ENCODE data around the gene AGPS. TPM values are rescaled to one million over a fixed set of nuclear protein-coding genes. Genes with fewer than 3 reads are reported as not detected.
"Not testable (repeated sequence)": the region's sequence is repeated elsewhere in the genome, so short reads cannot be mapped to it uniquely, and the experiment has no call there.

Gene AGPS
- total RNA-seq, 2 experiments from 2014 or later, result 55.7 to 58.9 TPM

DNA sequence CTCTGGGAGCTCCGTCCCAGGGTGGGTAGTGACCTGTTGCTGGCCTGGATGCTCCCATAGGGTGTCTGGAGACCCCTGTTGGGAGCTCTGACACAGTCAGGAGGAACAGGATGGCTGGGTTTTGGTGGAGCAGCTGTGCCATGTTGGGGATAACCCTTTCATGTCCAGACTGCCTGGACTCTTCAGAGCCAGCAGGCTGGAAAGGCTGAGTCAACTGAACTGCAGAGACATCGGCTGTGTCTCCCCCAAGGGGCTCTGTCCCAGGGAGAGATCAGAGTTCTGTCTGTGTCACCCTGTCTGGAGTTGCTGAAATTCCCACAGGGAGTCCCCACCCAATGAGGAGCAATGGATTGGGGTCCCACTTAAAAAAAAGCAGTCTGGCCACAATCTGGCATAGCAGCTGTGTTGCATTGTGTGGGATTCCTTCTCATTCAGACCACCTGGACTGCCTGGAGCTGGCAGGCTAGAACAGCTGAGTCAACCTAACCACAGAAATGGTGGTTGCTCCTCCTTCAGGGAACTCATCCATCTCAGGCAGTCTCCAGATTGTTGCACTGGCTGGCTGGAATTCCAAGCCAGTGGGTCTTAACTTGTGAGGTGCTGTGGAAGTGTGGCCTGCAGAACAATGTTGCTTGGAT is 37.2 kb downstream of the AGPS start:
- TF ChIP-seq, protein P1, sequence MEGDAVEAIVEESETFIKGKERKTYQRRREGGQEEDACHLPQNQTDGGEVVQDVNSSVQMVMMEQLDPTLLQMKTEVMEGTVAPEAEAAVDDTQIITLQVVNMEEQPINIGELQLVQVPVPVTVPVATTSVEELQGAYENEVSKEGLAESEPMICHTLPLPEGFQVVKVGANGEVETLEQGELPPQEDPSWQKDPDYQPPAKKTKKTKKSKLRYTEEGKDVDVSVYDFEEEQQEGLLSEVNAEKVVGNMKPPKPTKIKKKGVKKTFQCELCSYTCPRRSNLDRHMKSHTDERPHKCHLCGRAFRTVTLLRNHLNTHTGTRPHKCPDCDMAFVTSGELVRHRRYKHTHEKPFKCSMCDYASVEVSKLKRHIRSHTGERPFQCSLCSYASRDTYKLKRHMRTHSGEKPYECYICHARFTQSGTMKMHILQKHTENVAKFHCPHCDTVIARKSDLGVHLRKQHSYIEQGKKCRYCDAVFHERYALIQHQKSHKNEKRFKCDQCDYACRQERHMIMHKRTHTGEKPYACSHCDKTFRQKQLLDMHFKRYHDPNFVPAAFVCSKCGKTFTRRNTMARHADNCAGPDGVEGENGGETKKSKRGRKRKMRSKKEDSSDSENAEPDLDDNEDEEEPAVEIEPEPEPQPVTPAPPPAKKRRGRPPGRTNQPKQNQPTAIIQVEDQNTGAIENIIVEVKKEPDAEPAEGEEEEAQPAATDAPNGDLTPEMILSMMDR (IDR thresholded peaks at IDR 0.05), result no peak
- Mint-ChIP-seq H3K4me1 (ENCODE audit: low read depth) (peaks cover 11% of the 10 kb centered on the region), H3K27me3 (no peaks in the 10 kb centered on the region), H3K9me3 (peaks cover 57% of the 10 kb centered on the region), H3K36me3 (ENCODE audit: low read depth) (peaks cover 78% of the 10 kb centered on the region), H3K27ac (no peak overlapping the region), H3K4me3 (no peak overlapping the region)
- CTCF ChIA-PET, result interaction anchor here (1.9 to 2.0 kb wide), 2 partner anchors 14 to 95 kb away, joined by 5 to 6 read pairs; no protein-coding TSS in a partner anchor
- POLR2A ChIA-PET, result no interaction called here
- ATAC-seq (no peak), DNase-seq (no peak)
- intact Hi-C loops (cut with micrococcal nuclease), result no loop called here

DNA sequence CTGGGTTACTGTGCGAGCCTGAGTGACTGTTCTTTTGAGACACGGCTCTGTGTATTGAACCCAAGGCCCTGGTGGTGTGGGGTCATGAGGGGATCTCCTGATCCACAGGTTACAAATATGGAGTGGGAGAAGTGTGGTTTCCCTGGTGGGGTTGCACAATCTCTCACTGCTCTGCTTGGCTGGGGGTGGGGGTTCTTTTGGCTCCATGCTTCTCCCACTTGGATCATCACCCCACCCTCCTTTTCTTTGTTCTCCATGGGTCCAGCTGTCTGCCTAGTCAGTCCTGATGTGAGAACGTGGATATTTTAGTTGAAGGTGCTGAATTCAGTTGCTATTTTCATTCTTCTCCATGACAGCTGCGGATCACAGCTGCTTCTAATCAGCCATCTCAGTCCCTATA is 37.8 kb downstream of the AGPS start:
- intact Hi-C loops (cut with micrococcal nuclease), result no loop called here
- ATAC-seq, result no peak
- ChIA-PET CTCF (interaction anchor here (1.9 kb wide), 1 partner anchor 15 kb away, joined by 6 read pairs; no protein-coding TSS in a partner anchor), POLR2A (no interaction called here)
- DNase-seq, result no peak
- H3K4me3 Mint-ChIP-seq, result no peak overlapping the region
- H3K4me1 Mint-ChIP-seq (ENCODE audit: low read depth), result peaks cover 11% of the 10 kb centered on the region
- H3K36me3 Mint-ChIP-seq (ENCODE audit: low read depth), result peaks cover 76% of the 10 kb centered on the region
- H3K27me3 Mint-ChIP-seq, result no peaks in the 10 kb centered on the region
- TF ChIP-seq, protein P1 (IDR thresholded peaks at IDR 0.05), result no peak
- no peak overlapping the region for H3K27ac Mint-ChIP-seq
- peaks cover 58% of the 10 kb centered on the region for H3K9me3 Mint-ChIP-seq

DNA sequence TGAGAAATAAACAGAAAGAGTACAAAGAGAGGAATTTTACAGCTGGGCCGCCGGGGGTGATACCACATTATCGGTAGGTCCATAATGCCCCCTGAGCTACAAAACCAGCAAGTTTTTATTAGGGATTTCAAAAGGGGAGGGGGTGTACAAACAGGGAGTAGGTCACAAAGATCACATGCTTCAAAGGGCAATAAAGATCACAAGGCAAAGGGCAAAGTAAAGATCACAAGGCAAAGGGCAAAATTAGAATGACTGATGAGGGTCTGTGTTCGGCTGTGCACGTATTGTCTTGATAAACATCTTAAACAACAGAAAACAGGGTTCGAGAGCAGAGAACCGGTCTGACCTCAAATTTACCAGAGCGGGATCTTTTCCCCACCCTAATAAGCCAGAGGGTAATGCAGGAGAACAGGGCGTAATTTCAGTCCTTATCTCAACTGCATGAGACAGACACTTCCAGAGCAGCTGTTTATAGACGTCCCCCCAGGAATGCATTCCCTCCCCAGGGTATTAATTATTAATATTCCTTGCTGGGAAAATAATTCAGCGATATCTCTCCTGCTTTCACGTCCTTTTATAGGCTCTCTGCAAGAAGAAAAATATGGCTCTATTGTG is 38.6 kb downstream of the AGPS start:
- peaks cover 52% of the 10 kb centered on the region for H3K9me3 Mint-ChIP-seq
- ATAC-seq; POLR2A ChIA-PET; H3K4me3 Mint-ChIP-seq; intact Hi-C loops (cut with micrococcal nuclease); H3K4me1 Mint-ChIP-seq (ENCODE audit: low read depth); H3K27ac Mint-ChIP-seq; DNase-seq; H3K27me3 Mint-ChIP-seq: not testable (repeated sequence)
- CTCF ChIA-PET, result interaction anchor here (1.9 kb wide), 1 partner anchor 16 kb away, joined by 6 read pairs; no protein-coding TSS in a partner anchor
- peaks cover 70% of the 10 kb centered on the region for H3K36me3 Mint-ChIP-seq (ENCODE audit: low read depth)

GRCh38 chr2:177432703-177433102 is 40.1 kb downstream of the AGPS start:
- CTCF ChIA-PET, result interaction anchor here (1.2 kb wide), 1 partner anchor 268 kb away, joined by 4 read pairs; no protein-coding TSS in a partner anchor
- H3K36me3 Mint-ChIP-seq (ENCODE audit: low read depth), result peaks cover 61% of the 10 kb centered on the region
- H3K27me3 Mint-ChIP-seq, result no peaks in the 10 kb centered on the region
- TF ChIP-seq, protein P1 (IDR thresholded peaks at IDR 0.05), result no peak
- peaks cover 38% of the 10 kb centered on the region for H3K9me3 Mint-ChIP-seq
- ATAC-seq (no peak), DNase-seq (no peak)
- H3K27ac Mint-ChIP-seq, result no peak overlapping the region
- intact Hi-C loops (cut with micrococcal nuclease), result no loop called here
- peaks cover 3% of the 10 kb centered on the region for H3K4me1 Mint-ChIP-seq (ENCODE audit: low read depth)
- no peak overlapping the region for H3K4me3 Mint-ChIP-seq
- POLR2A ChIA-PET, result no interaction called here

- Mint-ChIP-seq H3K27ac (no peak overlapping the region), H3K9me3 (peaks cover 36% of the 10 kb centered on the region), H3K4me1 (ENCODE audit: low read depth) (peaks cover 3% of the 10 kb centered on the region), H3K27me3 (no peaks in the 10 kb centered on the region), H3K36me3 (ENCODE audit: low read depth) (peaks cover 55% of the 10 kb centered on the region), H3K4me3 (no peak overlapping the region)
- TF ChIP-seq, protein P1 (IDR thresholded peaks at IDR 0.05), result no peak
- intact Hi-C loops (cut with micrococcal nuclease), result no loop called here
- CTCF ChIA-PET, result interaction anchor here (1.1 to 1.2 kb wide), 2 partner anchors 13 to 269 kb away, joined by 3 to 4 read pairs; no protein-coding TSS in a partner anchor
- POLR2A ChIA-PET, result no interaction called here
- no peak for ATAC-seq
- DNase-seq, result no peak
Measured at GRCh38 chr2:177433402-177433801, 40.8 kb downstream of the AGPS start.
